IPS-18c (cell line): ENCODE data around the gene BBLN.
"Not testable (repeated sequence)": the region's sequence is repeated elsewhere in the genome, so short reads cannot be mapped to it uniquely, and the experiment has no call there.

ENCODE experiments used
- H3K4me3 ChIP-seq: 2 replicates; pipeline ENCODE4 v1.7.0; 2013; ENCODE audit warnings: low read depth, mild to moderate bottlenecking, low read length, moderate library complexity; ENCODE audit not compliant: insufficient read depth
- H3K9me3 ChIP-seq: one replicate; pipeline ENCODE4 v1.6.1; 2013; ENCODE audit warnings: mild to moderate bottlenecking, low read length, moderate library complexity; ENCODE audit not compliant: control insufficient read depth, insufficient read depth

Gene BBLN

GRCh38 chr9:128159784-128160602, at the start of gene BBLN:
Gene BBLN (plus strand): TSS chr9:128160265. CDS start chr9:128160408, 143 bp downstream.
- Histone ChIP-seq H3K9me3 (no peaks in the 10 kb centered on the region), H3K4me3 (peak within 1 kb of the TSS; percentile 93)

GRCh38 chr9:128111726-128112125, 48.3 kb upstream of the BBLN start:
- H3K9me3 ChIP-seq, H3K4me3 ChIP-seq: not testable (repeated sequence)

GRCh38 chr9:128113526-128114325, 46.3 kb upstream of the BBLN start:
- no peak overlapping the region for H3K4me3 ChIP-seq
- no peaks in the 10 kb centered on the region for H3K9me3 ChIP-seq

- no peaks in the 10 kb centered on the region for H3K9me3 ChIP-seq
Observed at GRCh38 chr9:128114326-128115186, 45.5 kb upstream of the BBLN start.

GRCh38 chr9:128115187-128116103, 44.6 kb upstream of the BBLN start:
- H3K4me3 ChIP-seq: no peak overlapping the region

More at GRCh38 chr9:128114326-128115186, 45.5 kb upstream of the BBLN start:
- no peak overlapping the region for H3K4me3 ChIP-seq

GRCh38 chr9:128116104-128117083, 43.7 kb upstream of the BBLN start:
- no peak overlapping the region for H3K4me3 ChIP-seq
- no peaks in the 10 kb centered on the region for H3K9me3 ChIP-seq

More at GRCh38 chr9:128115187-128116103, 44.6 kb upstream of the BBLN start:
- no peaks in the 10 kb centered on the region for H3K9me3 ChIP-seq

- H3K4me3 ChIP-seq: no peak overlapping the region
- no peaks in the 10 kb centered on the region for H3K9me3 ChIP-seq
Observed at GRCh38 chr9:128117613-128118471, 42.2 kb upstream of the BBLN start.

GRCh38 chr9:128118472-128118857, 41.6 kb upstream of the BBLN start:
- H3K4me3 ChIP-seq: no peak overlapping the region
- H3K9me3 ChIP-seq: no peaks in the 10 kb centered on the region

GRCh38 chr9:128118971-128119665, 40.9 kb upstream of the BBLN start:
- H3K4me3 ChIP-seq: no peak overlapping the region
- H3K9me3 ChIP-seq: no peaks in the 10 kb centered on the region

GRCh38 chr9:128120061-128120740, 39.9 kb upstream of the BBLN start:
- Histone ChIP-seq H3K9me3 (no peaks in the 10 kb centered on the region), H3K4me3 (no peak overlapping the region)

- Histone ChIP-seq H3K4me3 (no peak overlapping the region), H3K9me3 (no peaks in the 10 kb centered on the region)
Observed at GRCh38 chr9:128120741-128121465, 39.2 kb upstream of the BBLN start.

GRCh38 chr9:128121466-128121810, 38.6 kb upstream of the BBLN start:
- H3K4me3 ChIP-seq: no peak overlapping the region
- no peaks in the 10 kb centered on the region for H3K9me3 ChIP-seq
